ENCODE data around the gene KIF21B.
"Not testable (repeated sequence)": the region's sequence is repeated elsewhere in the genome, so short reads cannot be mapped to it uniquely, and the experiment has no call there.

Gene KIF21B

DNA sequence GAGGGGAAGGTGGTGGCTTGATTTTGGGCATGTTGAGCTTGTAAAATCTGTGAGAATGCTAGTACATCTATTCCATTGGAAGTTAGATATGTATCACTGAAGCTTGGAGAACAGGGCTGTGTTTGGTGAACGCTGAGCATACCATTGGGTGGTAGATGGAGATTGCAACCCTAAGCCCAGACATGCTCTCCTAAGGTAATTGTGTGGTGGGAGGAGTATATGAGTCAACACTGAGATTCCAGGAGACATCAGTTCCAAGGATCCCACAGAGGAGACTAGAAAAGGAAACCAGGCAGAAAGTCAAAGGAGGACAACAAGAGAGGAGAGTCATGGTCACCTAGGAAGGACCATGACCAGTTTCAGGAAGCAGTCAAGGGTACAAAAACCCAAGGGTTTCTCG lies 60.4 kb downstream of the KIF21B start:
- Histone ChIP-seq H3K36me3 (ENCODE audit: insufficient read depth, low read length) (no peaks in the 10 kb centered on the region), H3K27ac (ENCODE audit: low read depth, low read length, poor library complexity, severe bottlenecking) (no peak overlapping the region), H3K4me2 (ENCODE audit: low read length) (no peak overlapping the region), H3K27me3 (ENCODE audit: insufficient read depth, low read length) (no peaks in the 10 kb centered on the region), H3K9me2 (ENCODE audit: low read depth, low read length) (no peaks in the 10 kb centered on the region), H3K79me2 (ENCODE audit: insufficient read depth, low read length) (no peaks in the 10 kb centered on the region), H3K9me3 (ENCODE audit: low read length) (no peaks in the 10 kb centered on the region), H3K4me3 (ENCODE audit: low read depth, low read length, poor library complexity, severe bottlenecking) (no peak overlapping the region), H4K20me1 (ENCODE audit: insufficient read depth, low read length) (no peaks in the 10 kb centered on the region), H3F3A (ENCODE audit: insufficient read depth, low read length) (no peaks in the 10 kb centered on the region), H3K4me1 (ENCODE audit: insufficient read depth, low read length, severe bottlenecking) (no peaks in the 10 kb centered on the region), H3K9ac (ENCODE audit: low read length) (no peak overlapping the region), H2AFZ (ENCODE audit: low read length) (no peak overlapping the region)
- no peak for TF ChIP-seq EZH2 (IDR thresholded peaks at IDR 0.05; ENCODE audit: borderline replicate concordance, low read length)
- TF ChIP-seq, protein P1, sequence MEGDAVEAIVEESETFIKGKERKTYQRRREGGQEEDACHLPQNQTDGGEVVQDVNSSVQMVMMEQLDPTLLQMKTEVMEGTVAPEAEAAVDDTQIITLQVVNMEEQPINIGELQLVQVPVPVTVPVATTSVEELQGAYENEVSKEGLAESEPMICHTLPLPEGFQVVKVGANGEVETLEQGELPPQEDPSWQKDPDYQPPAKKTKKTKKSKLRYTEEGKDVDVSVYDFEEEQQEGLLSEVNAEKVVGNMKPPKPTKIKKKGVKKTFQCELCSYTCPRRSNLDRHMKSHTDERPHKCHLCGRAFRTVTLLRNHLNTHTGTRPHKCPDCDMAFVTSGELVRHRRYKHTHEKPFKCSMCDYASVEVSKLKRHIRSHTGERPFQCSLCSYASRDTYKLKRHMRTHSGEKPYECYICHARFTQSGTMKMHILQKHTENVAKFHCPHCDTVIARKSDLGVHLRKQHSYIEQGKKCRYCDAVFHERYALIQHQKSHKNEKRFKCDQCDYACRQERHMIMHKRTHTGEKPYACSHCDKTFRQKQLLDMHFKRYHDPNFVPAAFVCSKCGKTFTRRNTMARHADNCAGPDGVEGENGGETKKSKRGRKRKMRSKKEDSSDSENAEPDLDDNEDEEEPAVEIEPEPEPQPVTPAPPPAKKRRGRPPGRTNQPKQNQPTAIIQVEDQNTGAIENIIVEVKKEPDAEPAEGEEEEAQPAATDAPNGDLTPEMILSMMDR (IDR thresholded peaks at IDR 0.05; ENCODE audit: low read length) = no peak

DNA sequence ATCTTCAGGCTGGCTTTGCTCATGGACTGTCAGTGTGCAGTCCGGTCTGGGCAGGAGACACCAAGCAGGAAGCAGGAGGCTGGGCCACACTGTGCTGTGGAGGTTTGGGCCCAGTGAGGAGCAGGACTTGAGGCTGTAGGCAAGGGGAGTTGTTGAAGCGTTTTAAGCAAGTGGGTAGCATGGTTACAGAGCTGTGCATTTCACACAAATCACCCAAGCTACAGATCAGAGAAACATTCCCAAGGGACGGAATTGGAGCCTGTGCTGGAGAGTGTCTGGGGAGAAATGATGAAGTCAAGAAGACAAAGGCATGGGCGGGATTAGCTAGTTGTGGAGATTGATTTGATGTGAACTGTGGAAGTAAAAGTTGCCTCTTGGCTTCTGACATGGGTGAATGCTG lies 60.9 kb downstream of the KIF21B start:
- Histone ChIP-seq H3K9me3 (ENCODE audit: low read length) (no peaks in the 10 kb centered on the region), H3K4me1 (ENCODE audit: insufficient read depth, low read length, severe bottlenecking) (no peaks in the 10 kb centered on the region), H3K27me3 (ENCODE audit: insufficient read depth, low read length) (no peaks in the 10 kb centered on the region), H3K9ac (ENCODE audit: low read length) (no peak overlapping the region), H3K27ac (ENCODE audit: low read depth, low read length, poor library complexity, severe bottlenecking) (no peak overlapping the region), H3K9me2 (ENCODE audit: low read depth, low read length) (no peaks in the 10 kb centered on the region), H3F3A (ENCODE audit: insufficient read depth, low read length) (no peaks in the 10 kb centered on the region), H3K4me2 (ENCODE audit: low read length) (no peak overlapping the region), H3K4me3 (ENCODE audit: low read depth, low read length, poor library complexity, severe bottlenecking) (no peak overlapping the region), H3K79me2 (ENCODE audit: insufficient read depth, low read length) (no peaks in the 10 kb centered on the region), H2AFZ (ENCODE audit: low read length) (no peak overlapping the region), H4K20me1 (ENCODE audit: insufficient read depth, low read length) (no peaks in the 10 kb centered on the region), H3K36me3 (ENCODE audit: insufficient read depth, low read length) (no peaks in the 10 kb centered on the region)
- no peak for TF ChIP-seq EZH2 (IDR thresholded peaks at IDR 0.05; ENCODE audit: borderline replicate concordance, low read length)
- TF ChIP-seq, protein P1 (IDR thresholded peaks at IDR 0.05; ENCODE audit: low read length) = no peak

DNA sequence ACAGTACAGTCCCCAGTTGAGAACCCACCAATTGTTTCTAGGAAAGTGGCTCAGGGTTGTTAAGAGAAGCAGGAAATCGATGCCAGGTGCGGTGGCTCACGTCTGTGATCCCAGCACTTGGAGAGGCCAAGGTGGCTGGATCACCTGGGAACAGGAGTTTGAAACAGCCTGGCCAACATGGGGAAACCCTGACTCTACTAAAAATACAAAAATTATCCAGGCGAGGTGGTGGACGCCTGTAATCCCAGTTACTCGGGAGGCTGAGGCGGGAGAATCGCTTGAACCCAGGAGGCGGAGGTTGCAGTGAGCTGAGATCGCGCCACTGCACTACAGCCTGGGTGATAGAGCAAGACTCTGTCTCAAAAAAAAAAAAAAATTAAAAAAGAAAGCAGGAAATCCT lies 61.4 kb downstream of the KIF21B start:
- not testable (repeated sequence) for H3K36me3 ChIP-seq (ENCODE audit: insufficient read depth, low read length); H3K9me3 ChIP-seq (ENCODE audit: low read length); H3K4me2 ChIP-seq (ENCODE audit: low read length); H3K9ac ChIP-seq (ENCODE audit: low read length); H3K4me3 ChIP-seq (ENCODE audit: low read depth, low read length, poor library complexity, severe bottlenecking); H3K27ac ChIP-seq (ENCODE audit: low read depth, low read length, poor library complexity, severe bottlenecking); H3K9me2 ChIP-seq (ENCODE audit: low read depth, low read length); H3K4me1 ChIP-seq (ENCODE audit: insufficient read depth, low read length, severe bottlenecking); H3F3A ChIP-seq (ENCODE audit: insufficient read depth, low read length); H2AFZ ChIP-seq (ENCODE audit: low read length); H3K79me2 ChIP-seq (ENCODE audit: insufficient read depth, low read length); H3K27me3 ChIP-seq (ENCODE audit: insufficient read depth, low read length); H4K20me1 ChIP-seq (ENCODE audit: insufficient read depth, low read length)

DNA sequence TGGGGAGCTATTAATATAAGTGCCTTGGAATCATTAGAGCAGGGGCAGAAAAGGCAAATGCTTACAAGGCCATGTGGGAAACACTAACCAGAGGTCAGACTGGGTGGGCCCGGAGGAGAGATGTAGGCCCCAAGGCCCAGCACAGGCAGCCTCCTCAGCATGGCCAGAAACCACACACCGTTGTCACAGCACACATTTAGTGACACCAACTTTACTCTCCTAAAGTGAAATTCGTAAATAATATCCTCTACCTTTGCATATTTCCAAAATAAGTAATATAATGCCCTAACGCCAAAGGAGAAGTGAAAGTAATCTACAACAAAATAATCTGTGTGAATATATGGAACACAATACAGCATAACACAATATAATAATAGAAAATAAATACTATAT lies 62.6 kb downstream of the KIF21B start:
- H2AFZ ChIP-seq (ENCODE audit: low read length) = no peak overlapping the region
- no peaks in the 10 kb centered on the region for H3K27me3 ChIP-seq (ENCODE audit: insufficient read depth, low read length)
- no peak overlapping the region for H3K27ac ChIP-seq (ENCODE audit: low read depth, low read length, poor library complexity, severe bottlenecking)
- no peaks in the 10 kb centered on the region for H3K79me2 ChIP-seq (ENCODE audit: insufficient read depth, low read length)
- no peaks in the 10 kb centered on the region for H3F3A ChIP-seq (ENCODE audit: insufficient read depth, low read length)
- H4K20me1 ChIP-seq (ENCODE audit: insufficient read depth, low read length) = no peaks in the 10 kb centered on the region
- no peaks in the 10 kb centered on the region for H3K4me1 ChIP-seq (ENCODE audit: insufficient read depth, low read length, severe bottlenecking)
- no peak overlapping the region for H3K4me3 ChIP-seq (ENCODE audit: low read depth, low read length, poor library complexity, severe bottlenecking)
- H3K9me3 ChIP-seq (ENCODE audit: low read length) = no peaks in the 10 kb centered on the region
- no peaks in the 10 kb centered on the region for H3K36me3 ChIP-seq (ENCODE audit: insufficient read depth, low read length)
- no peak for TF ChIP-seq EZH2 (IDR thresholded peaks at IDR 0.05; ENCODE audit: borderline replicate concordance, low read length)
- TF ChIP-seq, protein P1 (IDR thresholded peaks at IDR 0.05; ENCODE audit: low read length) = no peak
- no peak overlapping the region for H3K4me2 ChIP-seq (ENCODE audit: low read length)
- H3K9me2 ChIP-seq (ENCODE audit: low read depth, low read length) = no peaks in the 10 kb centered on the region
- H3K9ac ChIP-seq (ENCODE audit: low read length) = no peak overlapping the region

All from OCI-LY1 (cell line).